Gastroesophageal sphincter (tissue), 4 donors: ENCODE results near the gene VPS18. TPM values are rescaled to one million over a fixed set of nuclear protein-coding genes. Genes with fewer than 3 reads are reported as not detected.

Experiments
- ATAC-seq: fragments of 150-250 bp; one replicate; pipeline ENCODE4 v1.9.1; 2016; ENCODE audit warnings: mild to moderate bottlenecking, moderate library complexity
- H3K27ac ChIP-seq, 4 donors: fragments of 200-600 bp; sonication (generic) in 3 of 4; 1 replicate in 3 of 4; 2 replicates in 1 of 4; pipeline ENCODE4 v1.5.1; 2016 to 2019
- H3K27me3 ChIP-seq: fragments of 200-600 bp; sonication (generic); one replicate; pipeline ENCODE4 v1.5.1; 2019
- H3K36me3 ChIP-seq, 2 donors: fragments of 200-600 bp; sonication (generic); one replicate each; pipeline ENCODE4 v1.5.1; 2019; ENCODE audit warnings: control low read depth in 1 of 2
- H3K4me1 ChIP-seq, 3 donors: fragments of 200-600 bp; sonication (generic); 1 replicate in 2 of 3; 2 replicates in 1 of 3; pipeline ENCODE4 v1.5.1; 2016 to 2019; ENCODE audit warnings: control low read depth in 2 of 3
- H3K4me3 ChIP-seq, 2 donors: fragments of 200-600 bp; sonication (generic); one replicate each; pipeline ENCODE4 v1.5.1; 2019; ENCODE audit warnings: mild to moderate bottlenecking in 1 of 2, moderate library complexity in 1 of 2
- H3K9me3 ChIP-seq, 3 donors: fragments of 200-600 bp; sonication (generic); one replicate each; pipeline ENCODE4 v1.5.1; 2017 to 2019; ENCODE audit warnings: control low read depth in 2 of 3
- EP300 ChIP-seq: sonication (generic); formaldehyde crosslinking; IDR thresholded peaks from one replicate; pipeline ENCODE4 v1.6.1; 2017; ENCODE audit warnings: antibody characterized with exemption, mild to moderate bottlenecking
- POLR2A ChIP-seq, 2 donors: fragments of 450-650 bp; IDR thresholded peaks; one replicate each; pipeline ENCODE4 v1.6.1; 2017; ENCODE audit warnings: antibody characterized with exemption in 2 of 2, mild to moderate bottlenecking in 2 of 2, moderate library complexity in 1 of 2
- POLR2AphosphoS5 ChIP-seq: sonication (generic); formaldehyde crosslinking; IDR thresholded peaks from one replicate; pipeline ENCODE4 v1.6.1; 2017; ENCODE audit warnings: antibody characterized with exemption
- WGBS, 2 donors: methylation state at CpG; one replicate each; pipeline ENCODE4 v1.1.5; 2018; ENCODE audit warnings: low coverage in 1 of 2; 5-methylcytosine and 5-hydroxymethylcytosine counted together
- small RNA-seq, 4 donors: library from RNA; depleted of rRNA; stranded (forward); fragments of <200 nt; gene quantifications; one replicate each; pipeline ENCODE3, GENCODE V24; 2016
- total RNA-seq, 4 donors: library from RNA; depleted of rRNA; stranded (reverse); fragments of >200 nt; gene quantifications; one replicate each; pipeline ENCODE4 v1.1.0, GENCODE V29; 2016
- TF ChIP-seq, protein P1 (sequence below), 4 experiments: fragments of 200-600 bp in 2 of 4; fragments of 450-650 bp in 2 of 4; sonication (generic) in 1 of 4; IDR thresholded peaks; one replicate each; pipeline ENCODE4 v1.5.1; 2017 to 2019; ENCODE audit warnings: antibody characterized with exemption in 4 of 4, mild to moderate bottlenecking in 2 of 4, moderate library complexity in 2 of 4

The VPS18 gene
- total RNA-seq, 4 donors from 2014 or later = 24.6 to 36.3 (median 29.9) TPM

DNA sequence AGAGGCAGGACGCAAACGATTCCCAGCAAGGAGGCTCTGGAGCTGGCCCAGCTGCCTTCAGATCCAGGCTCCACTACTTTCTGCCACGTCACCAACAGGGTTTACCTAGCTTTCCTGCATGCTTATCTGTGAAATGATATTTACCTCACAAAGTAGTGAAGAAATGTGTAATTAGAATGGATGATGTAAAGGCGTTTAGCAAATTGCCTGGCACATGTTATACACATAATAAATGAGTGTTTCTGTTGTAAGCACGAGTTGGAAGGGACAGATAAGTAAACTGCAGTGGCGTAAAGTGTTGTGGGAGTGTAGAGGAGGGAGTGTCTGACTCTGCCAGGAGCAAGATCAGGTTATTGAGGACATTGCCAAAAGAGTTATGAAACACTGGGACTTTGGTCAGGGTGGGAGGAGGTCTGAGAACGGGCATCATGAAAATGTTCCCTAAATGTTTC, 55.5 kb downstream of the VPS18 start:
- no peak overlapping the region for H3K4me3 ChIP-seq
- no peaks in the 10 kb centered on the region for H3K36me3 ChIP-seq
- ATAC-seq = no peak
- whole genome bisulfite sequencing, 2 donors = 56 to 57% methylated on average over 7 of the region's 7 CpGs
- peaks cover 0 to 21% (median 6%) of the 10 kb centered on the region in 3 donors for H3K4me1 ChIP-seq
- H3K27me3 ChIP-seq = peaks cover 3% of the 10 kb centered on the region
- no peaks in the 10 kb centered on the region for H3K9me3 ChIP-seq
- no peak for TF ChIP-seq POLR2A (IDR thresholded peaks at IDR 0.05)
- TF ChIP-seq, protein P1, sequence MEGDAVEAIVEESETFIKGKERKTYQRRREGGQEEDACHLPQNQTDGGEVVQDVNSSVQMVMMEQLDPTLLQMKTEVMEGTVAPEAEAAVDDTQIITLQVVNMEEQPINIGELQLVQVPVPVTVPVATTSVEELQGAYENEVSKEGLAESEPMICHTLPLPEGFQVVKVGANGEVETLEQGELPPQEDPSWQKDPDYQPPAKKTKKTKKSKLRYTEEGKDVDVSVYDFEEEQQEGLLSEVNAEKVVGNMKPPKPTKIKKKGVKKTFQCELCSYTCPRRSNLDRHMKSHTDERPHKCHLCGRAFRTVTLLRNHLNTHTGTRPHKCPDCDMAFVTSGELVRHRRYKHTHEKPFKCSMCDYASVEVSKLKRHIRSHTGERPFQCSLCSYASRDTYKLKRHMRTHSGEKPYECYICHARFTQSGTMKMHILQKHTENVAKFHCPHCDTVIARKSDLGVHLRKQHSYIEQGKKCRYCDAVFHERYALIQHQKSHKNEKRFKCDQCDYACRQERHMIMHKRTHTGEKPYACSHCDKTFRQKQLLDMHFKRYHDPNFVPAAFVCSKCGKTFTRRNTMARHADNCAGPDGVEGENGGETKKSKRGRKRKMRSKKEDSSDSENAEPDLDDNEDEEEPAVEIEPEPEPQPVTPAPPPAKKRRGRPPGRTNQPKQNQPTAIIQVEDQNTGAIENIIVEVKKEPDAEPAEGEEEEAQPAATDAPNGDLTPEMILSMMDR (IDR thresholded peaks at IDR 0.05) = no peak
- TF ChIP-seq EP300 = no peak
- TF ChIP-seq POLR2AphosphoS5 = no peak
- H3K27ac ChIP-seq = no peak overlapping the region

DNA sequence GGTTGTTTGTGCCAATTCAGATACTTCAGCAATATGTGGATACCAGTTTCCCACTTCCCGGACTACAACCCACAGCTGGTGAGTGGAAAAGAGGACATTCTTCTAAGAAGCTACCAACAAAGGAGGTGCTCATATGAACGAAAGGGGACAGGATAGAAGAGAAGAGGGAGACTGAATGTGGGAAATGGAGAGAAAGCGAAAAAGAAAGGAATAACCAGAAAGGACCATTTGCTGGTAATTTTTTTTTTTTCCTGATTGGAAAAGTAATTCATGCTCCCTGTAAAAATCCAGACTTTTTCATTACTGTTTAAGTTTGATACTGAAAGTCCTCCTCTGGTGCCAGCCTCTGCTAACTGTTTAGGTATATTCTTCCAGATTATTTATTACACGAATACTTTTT, 57.5 kb downstream of the VPS18 start:
- TF ChIP-seq POLR2AphosphoS5 = no peak
- TF ChIP-seq, protein P1 (IDR thresholded peaks at IDR 0.05) = no peak
- no peak for TF ChIP-seq POLR2A (IDR thresholded peaks at IDR 0.05)
- TF ChIP-seq EP300 = no peak
- no peaks in the 10 kb centered on the region for H3K9me3 ChIP-seq
- no peaks in the 10 kb centered on the region for H3K36me3 ChIP-seq
- peaks cover 3% of the 10 kb centered on the region for H3K27me3 ChIP-seq
- no peak for ATAC-seq
- H3K4me1 ChIP-seq = peaks cover 0 to 30% (median 6%) of the 10 kb centered on the region in 3 donors
- H3K27ac ChIP-seq = no peak overlapping the region
- WGBS, 2 donors = 84 to 88% methylated on average over 3 to 4 of the region's 4 CpGs
- H3K4me3 ChIP-seq = no peak overlapping the region

DNA sequence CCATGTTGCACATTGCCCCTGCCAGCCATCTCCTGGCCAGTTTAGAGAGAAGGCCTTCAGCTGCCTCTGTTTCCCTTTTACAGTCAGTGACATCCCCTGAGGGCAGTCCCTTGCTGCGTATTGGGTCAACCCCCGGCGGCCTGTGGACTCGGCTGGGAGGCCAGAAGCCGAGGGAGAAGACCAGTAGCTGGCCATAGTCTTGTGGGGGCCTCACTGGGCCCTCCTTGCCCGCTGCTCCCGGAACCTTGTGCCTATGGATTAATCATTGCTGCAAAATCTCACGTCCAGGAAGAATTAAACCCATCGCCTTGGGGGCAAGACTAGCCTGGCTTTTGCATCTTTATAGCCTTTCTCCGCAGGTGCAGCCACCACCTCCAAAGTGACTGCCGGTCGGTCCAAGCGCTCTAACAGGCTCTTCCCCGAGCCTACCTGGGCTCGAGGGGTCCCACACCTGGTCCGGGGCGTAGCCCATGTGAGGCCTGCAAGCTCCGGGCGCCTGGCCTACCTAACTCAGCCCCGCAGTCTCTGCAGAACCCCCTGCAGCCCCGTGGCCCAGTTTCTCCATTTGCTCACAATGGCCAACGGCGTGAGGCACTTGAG, 58.2 kb downstream of the VPS18 start:
- ATAC-seq = no peak
- 20% methylated on average over 2 of the region's 23 CpGs; no CpG with 5 or more reads in 1 of the 2 donors for WGBS, 2 donors
- Histone ChIP-seq H3K4me3 (peak overlapping the region; percentile 62 to 68), H3K9me3 (no peaks in the 10 kb centered on the region), H3K27ac (peak overlapping the region; percentile 47 to 87 (median 86)), H3K4me1 (peaks cover 0 to 37% (median 6%) of the 10 kb centered on the region in 3 donors), H3K27me3 (peaks cover 2% of the 10 kb centered on the region), H3K36me3 (no peaks in the 10 kb centered on the region)
- TF ChIP-seq, protein P1 (IDR thresholded peaks at IDR 0.05) = no peak
- TF ChIP-seq POLR2A (IDR thresholded peaks at IDR 0.05) = no peak
- TF ChIP-seq POLR2AphosphoS5 = no peak

DNA sequence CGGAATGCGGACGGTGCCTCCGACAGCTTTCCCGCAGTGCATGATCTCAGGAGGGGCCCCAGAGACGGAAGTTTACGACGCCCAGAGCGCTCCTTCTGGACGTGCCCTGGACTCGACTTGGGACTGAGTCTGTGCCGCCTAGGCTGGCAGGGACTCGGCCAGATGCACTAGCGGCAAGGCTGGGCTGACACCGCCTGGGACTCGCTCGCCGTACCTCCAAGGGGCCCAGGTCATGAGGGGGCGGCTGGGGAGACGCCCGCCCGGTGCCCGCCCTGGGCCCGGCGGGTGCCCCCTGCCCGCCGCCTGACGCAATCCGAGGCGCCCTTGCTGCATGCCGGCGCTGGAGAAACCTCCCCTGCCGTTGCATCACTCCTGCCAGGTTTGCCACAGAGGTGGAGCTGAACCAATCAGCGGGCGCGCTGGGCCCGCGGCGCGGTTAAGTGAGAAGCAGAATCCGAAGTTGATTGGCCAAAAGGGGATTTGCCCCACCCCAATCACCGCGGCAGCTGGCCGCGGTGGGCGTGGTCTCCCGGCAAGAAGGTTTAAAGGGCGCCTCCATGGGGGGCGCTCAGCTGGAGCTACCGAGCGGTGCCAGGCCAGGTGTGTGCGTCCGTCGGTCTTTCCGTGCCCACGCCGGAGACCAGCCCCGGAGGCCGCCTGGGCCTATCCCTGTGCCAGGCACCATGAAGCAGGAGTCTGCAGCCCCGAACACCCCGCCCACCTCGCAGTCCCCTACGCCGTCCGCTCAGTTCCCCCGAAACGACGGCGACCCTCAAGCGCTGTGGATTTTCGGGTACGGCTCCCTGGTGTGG, 58.9 kb downstream of the VPS18 start, which contains the start of gene CHAC1:
Gene CHAC1, plus strand, starts transcription at position 571 of the 812 bp plus-strand sequence. Its CDS starts 113 bp downstream, at position 684.
- Histone ChIP-seq H3K4me1 (peaks cover 0 to 44% (median 6%) of the 10 kb centered on the region in 3 donors), H3K9me3 (no peaks in the 10 kb centered on the region), H3K4me3 (peak within 1 kb of the TSS; percentile 62 to 68), H3K36me3 (no peaks in the 10 kb centered on the region), H3K27ac (peak within 1 kb of the TSS; percentile 47 to 87 (median 86)), H3K27me3 (no peaks in the 10 kb centered on the region)
- WGBS, 2 donors = no CpG with 5 or more reads among the region's 72 CpGs
- peak; percentile 95 for ATAC-seq
- peak; percentile 57 for TF ChIP-seq POLR2AphosphoS5
- TF ChIP-seq EP300 = no peak
- TF ChIP-seq POLR2A (IDR thresholded peaks at IDR 0.05) = peak; percentile 23 to 46
- TF ChIP-seq, protein P1 (IDR thresholded peaks at IDR 0.05) = peak in 2 of 4 experiments; percentile 6 to 17

Small RNAs within 50 kb of the gene (small RNA-seq; reads per million reads assigned to genes)
- 0 reads per million in 4 donors for gene AC025166.1
- gene ISCA1P4 = 0 reads per million in 4 donors

Other genes with a start within 250 kb of the VPS18 start
- gene RAD51, start 199.3 kb upstream of the VPS18 start, total RNA-seq = 1 to 10 TPM in 1 of 4 donors, not detected in 3; 3.0 TPM
- gene RMDN3, start 139.2 kb upstream of the VPS18 start, total RNA-seq = 10 to 100 TPM; 24.2 to 37.2 (median 32.8) TPM
- 10 to 100 TPM in 1 of 4 donors, 1 to 10 TPM in 3; 5.8 to 12.1 (median 6.9) TPM for gene GCHFR, start 130.4 kb upstream of the VPS18 start, total RNA-seq
- under 1 TPM; 0.16 to 0.42 (median 0.31) TPM for gene C15orf62, start 124.5 kb upstream of the VPS18 start, total RNA-seq
- gene ZFYVE19, start 87.4 kb upstream of the VPS18 start, total RNA-seq = 10 to 100 TPM; 13.3 to 25.5 (median 19.7) TPM
- gene DNAJC17, start 87.0 kb upstream of the VPS18 start, total RNA-seq = 10 to 100 TPM in 3 of 4 donors, 1 to 10 TPM in 1; 7.8 to 20.5 (median 17.8) TPM
- not detected for gene PPP1R14D, start 65.7 kb upstream of the VPS18 start, total RNA-seq
- gene SPINT1, start 50.4 kb upstream of the VPS18 start, total RNA-seq = 10 to 100 TPM in 1 of 4 donors, 1 to 10 TPM in 3; 2.0 to 29.8 (median 2.8) TPM
- gene RHOV, start 20.2 kb upstream of the VPS18 start, total RNA-seq = 1 to 10 TPM in 1 of 4 donors, not detected in 3; 7.0 TPM
- gene DLL4, start 34.9 kb downstream of the VPS18 start, total RNA-seq = 1 to 10 TPM; 1.9 to 9.7 (median 6.4) TPM
- gene CHAC1, start 59.0 kb downstream of the VPS18 start, total RNA-seq = 1 to 10 TPM in 3 of 4 donors, under 1 TPM in 1; 0.54 to 1.8 (median 1.5) TPM
- gene INO80, start 221.8 kb downstream of the VPS18 start, total RNA-seq = 10 to 100 TPM; 18.0 to 61.3 (median 32.2) TPM